WERI-Rb-1 (cell line): ENCODE measurements around the gene CTBS.

ENCODE experiments used
- DNase-seq: peaks from one replicate; pipeline ENCODE4 v3.0.0-alpha.2; 2020
- H3K27ac ChIP-seq: fragments of 250-450 bp; sonication (Bioruptor Pico); 2 replicates; pipeline ENCODE4 v1.5.1; 2020; ENCODE audit warnings: mild to moderate bottlenecking, moderate library complexity
- H3K27me3 ChIP-seq: fragments of 250-450 bp; sonication (Bioruptor Pico); 2 replicates; pipeline ENCODE4 v1.5.1; 2021; ENCODE audit warnings: mild to moderate bottlenecking, low read depth, moderate library complexity; ENCODE audit not compliant: insufficient read depth, severe bottlenecking
- H3K36me3 ChIP-seq: fragments of 250-450 bp; sonication (Bioruptor Pico); 2 replicates; pipeline ENCODE4 v1.5.1; 2020; ENCODE audit warnings: mild to moderate bottlenecking, moderate library complexity
- H3K4me3 ChIP-seq: 2 replicates; pipeline ENCODE4 v1.5.1; 2011; ENCODE audit warnings: low read depth, mild to moderate bottlenecking, control low read depth, low read length
- H3K9me3 ChIP-seq: fragments of 250-450 bp; sonication (Bioruptor Pico); 2 replicates; pipeline ENCODE4 v1.5.1; 2021; ENCODE audit warnings: mild to moderate bottlenecking, moderate library complexity; ENCODE audit not compliant: severe bottlenecking
- TF ChIP-seq, protein P1 (sequence below): IDR thresholded peaks from 2 replicates; pipeline ENCODE4 v1.5.1; 2011; ENCODE audit warnings: low read depth, mild to moderate bottlenecking, control low read depth, inconsistent platforms, low read length

The CTBS gene

DNA sequence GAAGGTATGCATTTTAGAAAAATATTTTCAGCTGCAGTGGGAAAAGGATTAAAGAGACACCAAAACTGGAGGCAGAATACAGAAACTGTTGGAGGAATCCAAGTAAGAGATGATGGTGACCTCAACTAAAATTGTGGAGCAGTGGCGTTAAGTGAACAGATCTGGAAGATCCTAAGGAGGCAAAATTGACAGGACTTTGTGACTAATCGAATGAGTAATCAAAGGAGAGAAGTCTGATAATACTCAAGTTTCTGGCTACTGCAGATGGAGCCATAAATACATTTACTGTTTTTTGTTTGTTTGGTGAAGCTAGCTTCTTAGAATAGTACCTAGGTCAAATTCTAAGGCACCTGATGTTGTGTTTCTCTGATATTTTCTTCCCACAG lies 3.1 kb downstream of the CTBS start:
- Histone ChIP-seq H3K27ac (peak overlapping the region; percentile 88), H3K27me3 (no peaks in the 10 kb centered on the region), H3K36me3 (peaks cover 9% of the 10 kb centered on the region; the same call in 1 of the 2 replicates), H3K4me3 (no peak overlapping the region), H3K9me3 (peaks cover 7% of the 10 kb centered on the region)
- TF ChIP-seq, protein P1, sequence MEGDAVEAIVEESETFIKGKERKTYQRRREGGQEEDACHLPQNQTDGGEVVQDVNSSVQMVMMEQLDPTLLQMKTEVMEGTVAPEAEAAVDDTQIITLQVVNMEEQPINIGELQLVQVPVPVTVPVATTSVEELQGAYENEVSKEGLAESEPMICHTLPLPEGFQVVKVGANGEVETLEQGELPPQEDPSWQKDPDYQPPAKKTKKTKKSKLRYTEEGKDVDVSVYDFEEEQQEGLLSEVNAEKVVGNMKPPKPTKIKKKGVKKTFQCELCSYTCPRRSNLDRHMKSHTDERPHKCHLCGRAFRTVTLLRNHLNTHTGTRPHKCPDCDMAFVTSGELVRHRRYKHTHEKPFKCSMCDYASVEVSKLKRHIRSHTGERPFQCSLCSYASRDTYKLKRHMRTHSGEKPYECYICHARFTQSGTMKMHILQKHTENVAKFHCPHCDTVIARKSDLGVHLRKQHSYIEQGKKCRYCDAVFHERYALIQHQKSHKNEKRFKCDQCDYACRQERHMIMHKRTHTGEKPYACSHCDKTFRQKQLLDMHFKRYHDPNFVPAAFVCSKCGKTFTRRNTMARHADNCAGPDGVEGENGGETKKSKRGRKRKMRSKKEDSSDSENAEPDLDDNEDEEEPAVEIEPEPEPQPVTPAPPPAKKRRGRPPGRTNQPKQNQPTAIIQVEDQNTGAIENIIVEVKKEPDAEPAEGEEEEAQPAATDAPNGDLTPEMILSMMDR, result no peak
- DNase-seq, result no peak

DNA sequence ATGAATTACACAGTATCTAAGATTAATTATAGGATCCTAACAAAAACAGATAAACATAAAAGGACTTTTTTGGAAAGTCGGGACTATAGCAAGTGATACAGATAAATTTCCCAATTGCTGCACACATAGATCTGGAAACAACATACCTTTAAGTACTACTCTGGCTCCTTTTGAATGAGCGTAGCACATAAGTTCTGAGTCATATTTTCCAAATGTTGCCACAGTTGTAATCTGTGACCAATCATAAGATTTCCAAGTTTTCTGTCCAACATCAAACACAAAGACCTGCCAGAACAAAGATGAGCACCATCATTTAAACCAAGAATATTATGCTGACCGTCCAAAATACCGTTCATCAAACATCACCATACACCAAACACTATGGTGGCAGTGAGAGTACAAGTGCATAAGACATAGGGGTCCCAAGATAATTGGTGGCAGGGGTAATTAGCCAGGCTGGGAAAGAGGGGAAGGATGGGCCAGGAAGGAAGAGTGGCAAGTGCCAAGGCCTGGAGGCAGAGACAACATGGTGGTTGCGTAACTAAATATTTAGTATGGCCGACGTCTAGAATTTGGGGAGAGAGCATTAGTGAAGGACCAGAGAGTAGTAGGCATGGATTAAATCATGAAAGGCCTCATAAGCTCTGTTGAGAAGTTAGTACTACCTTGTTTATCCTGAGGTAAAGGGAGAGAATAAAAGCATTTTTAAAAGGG lies 3.6 kb downstream of the CTBS start:
- H3K9me3 ChIP-seq, result peaks cover 7% of the 10 kb centered on the region
- no peaks in the 10 kb centered on the region for H3K27me3 ChIP-seq
- peaks cover 9% of the 10 kb centered on the region; the same call in 1 of the 2 replicates for H3K36me3 ChIP-seq
- TF ChIP-seq, protein P1, result no peak
- no peak overlapping the region for H3K4me3 ChIP-seq
- H3K27ac ChIP-seq, result peak overlapping the region; percentile 88
- DNase-seq, result no peak

DNA sequence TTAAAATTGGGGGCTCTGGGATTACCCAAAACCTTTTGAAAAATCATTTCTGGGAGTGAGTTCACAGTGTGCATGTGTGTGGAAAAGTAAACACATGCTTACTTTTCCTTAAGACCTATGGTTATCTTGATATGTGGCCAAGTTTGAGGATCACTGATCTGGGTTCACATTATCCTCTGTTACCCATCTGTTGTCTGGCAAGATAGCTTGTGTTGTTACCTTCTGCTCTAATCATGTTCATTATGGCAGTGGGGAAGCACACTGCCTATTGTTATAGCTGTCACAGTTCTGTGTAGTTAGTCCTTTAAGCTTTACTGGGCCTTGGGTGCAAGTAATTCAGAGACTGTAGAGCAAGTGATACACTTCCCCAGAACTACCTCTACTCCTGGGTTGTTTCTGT lies 5.0 kb downstream of the CTBS start:
- DNase-seq, result peak; percentile 46
- Histone ChIP-seq H3K36me3 (peaks cover 9% of the 10 kb centered on the region; the same call in 1 of the 2 replicates), H3K9me3 (peaks cover 7% of the 10 kb centered on the region), H3K4me3 (no peak overlapping the region), H3K27ac (peak overlapping the region; percentile 88), H3K27me3 (no peaks in the 10 kb centered on the region)
- TF ChIP-seq, protein P1, result no peak

GRCh38 chr1:84550826-84551225 lies 23.4 kb downstream of the CTBS start:
- H3K27me3 ChIP-seq, result no peaks in the 10 kb centered on the region
- no peaks in the 10 kb centered on the region for H3K9me3 ChIP-seq
- TF ChIP-seq, protein P1, result no peak
- H3K4me3 ChIP-seq, result no peak overlapping the region
- H3K36me3 ChIP-seq, result no peaks in the 10 kb centered on the region
- DNase-seq, result no peak
- H3K27ac ChIP-seq, result no peak overlapping the region

DNA sequence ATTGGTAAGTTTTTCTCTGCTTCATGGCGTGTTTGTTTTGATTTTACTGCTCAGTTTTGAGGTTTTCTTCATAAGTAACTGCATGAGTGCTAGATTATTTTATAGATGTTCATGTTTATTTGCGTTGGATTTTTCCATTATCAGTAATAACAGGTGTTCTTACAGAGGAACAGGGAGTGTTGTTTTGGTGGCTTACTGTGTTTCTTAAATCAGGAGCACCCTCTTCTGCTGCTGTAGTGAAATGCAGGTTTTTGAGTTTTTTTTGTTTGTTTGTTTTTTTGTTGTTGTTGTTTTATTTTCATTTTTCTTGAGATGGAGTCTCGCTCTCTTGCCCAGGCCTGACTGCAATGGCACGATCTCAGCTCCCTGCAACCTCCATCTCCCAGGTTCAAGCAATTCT lies 32.6 kb downstream of the CTBS start:
- no peak overlapping the region for H3K4me3 ChIP-seq
- DNase-seq, result no peak
- TF ChIP-seq, protein P1, result no peak
- H3K36me3 ChIP-seq, result no peaks in the 10 kb centered on the region
- H3K27ac ChIP-seq, result no peak overlapping the region
- no peaks in the 10 kb centered on the region for H3K9me3 ChIP-seq
- H3K27me3 ChIP-seq, result no peaks in the 10 kb centered on the region

DNA sequence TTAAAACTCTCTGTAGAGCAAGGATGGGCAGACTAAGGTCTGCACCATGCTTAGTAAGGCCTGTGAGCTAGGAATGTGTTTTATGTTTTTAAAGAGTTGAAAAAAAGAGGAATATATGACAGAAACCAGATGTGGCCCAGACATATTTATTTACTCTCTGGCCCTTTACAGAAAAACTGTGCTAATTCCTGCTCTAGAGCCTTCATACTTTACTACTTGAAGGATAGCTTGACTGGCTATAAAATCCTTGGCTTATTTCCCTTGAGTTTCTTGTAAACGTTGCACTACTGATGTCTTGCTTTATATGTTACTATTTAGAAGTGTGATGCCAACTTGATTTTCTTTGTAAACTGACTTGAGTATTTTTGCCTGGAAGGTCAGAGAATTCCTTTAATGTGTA lies 33.5 kb downstream of the CTBS start:
- Histone ChIP-seq H3K36me3 (no peaks in the 10 kb centered on the region), H3K4me3 (no peak overlapping the region), H3K27ac (no peak overlapping the region), H3K27me3 (no peaks in the 10 kb centered on the region), H3K9me3 (no peaks in the 10 kb centered on the region)
- TF ChIP-seq, protein P1, result no peak
- DNase-seq, result no peak
